ENCODE measurements around the gene GPR171.

Gene GPR171

GRCh38 chr3:151171145-151171757 lies 31.8 kb downstream of the GPR171 start:
- peak; percentile 60 for DNase-seq

GRCh38 chr3:151169948-151170679 lies 32.9 kb downstream of the GPR171 start:
- DNase-seq = peak; percentile 30

GRCh38 chr3:151169262-151169947 lies 33.6 kb downstream of the GPR171 start:
- DNase-seq = no peak

GRCh38 chr3:151168269-151169094 lies 34.5 kb downstream of the GPR171 start:
- peak; percentile 90 for DNase-seq

- DNase-seq = no peak
These were observed 36.9 kb downstream of the GPR171 start for GRCh38 chr3:151166161-151166560.

GRCh38 chr3:151165226-151165625 lies 37.8 kb downstream of the GPR171 start:
- DNase-seq = no peak

- no peak for DNase-seq
These were observed 43.2 kb downstream of the GPR171 start for GRCh38 chr3:151159806-151160205.

GRCh38 chr3:151156618-151157216 lies 46.3 kb downstream of the GPR171 start:
- peak; percentile 41 for DNase-seq

GRCh38 chr3:151155409-151156128 lies 47.4 kb downstream of the GPR171 start:
- no peak for DNase-seq

- DNase-seq = no peak
These were observed 48.5 kb downstream of the GPR171 start for GRCh38 chr3:151154566-151154965.

- DNase-seq = no peak
These were observed 50.4 kb downstream of the GPR171 start for GRCh38 chr3:151152455-151153079.

All from CD4-positive, alpha-beta T cell treated with Interleukin-6 for 4 hours (primary cell).